Raji (cell line): ENCODE results near the gene TTC27.

Experiments used
- POLR2A ChIP-seq: IDR thresholded peaks from 2 replicates; pipeline ENCODE4 v1.6.1; 2011; ENCODE audit warnings: low read depth, low read length, control low read depth; ENCODE audit not compliant: insufficient read depth

Gene TTC27

DNA sequence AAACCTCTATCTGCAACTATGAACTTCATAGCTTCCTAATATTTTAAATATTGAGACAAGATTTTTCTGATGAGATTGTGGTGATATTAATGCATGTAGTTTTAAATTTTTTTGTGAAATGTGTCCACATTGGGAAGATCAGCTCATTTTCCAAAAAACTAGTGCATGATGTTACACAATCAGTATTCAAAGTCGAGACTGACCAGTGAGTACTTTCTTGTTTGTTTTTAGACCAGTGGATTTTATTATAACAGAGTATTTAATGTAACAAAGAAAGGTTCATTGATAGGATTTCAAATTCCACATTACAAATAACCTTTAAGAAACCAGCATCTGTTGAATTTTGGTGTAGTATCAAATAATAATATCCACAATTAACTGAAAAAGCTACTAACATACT is 99.3 kb downstream of the TTC27 start:
- TF ChIP-seq POLR2A, result no peak

DNA sequence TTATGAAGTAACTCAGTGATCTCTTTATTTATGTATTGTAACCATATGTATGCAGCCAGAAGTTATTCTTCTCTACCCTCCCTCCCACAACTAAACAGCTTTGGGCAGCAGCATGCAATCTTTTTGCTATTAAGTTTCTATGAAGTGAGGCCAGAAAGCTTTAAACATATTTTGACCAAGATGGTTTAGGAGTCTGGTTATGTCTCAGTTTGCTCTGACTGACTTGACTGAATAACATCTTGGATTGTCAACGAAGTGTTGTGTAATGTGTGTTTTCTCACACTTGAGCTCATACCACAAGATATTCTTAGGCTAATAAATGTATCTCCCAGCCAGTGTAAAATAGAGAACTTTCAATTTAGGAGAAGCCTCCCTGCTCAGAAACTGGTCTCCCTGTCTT is 104.3 kb downstream of the TTC27 start:
- TF ChIP-seq POLR2A, result no peak

DNA sequence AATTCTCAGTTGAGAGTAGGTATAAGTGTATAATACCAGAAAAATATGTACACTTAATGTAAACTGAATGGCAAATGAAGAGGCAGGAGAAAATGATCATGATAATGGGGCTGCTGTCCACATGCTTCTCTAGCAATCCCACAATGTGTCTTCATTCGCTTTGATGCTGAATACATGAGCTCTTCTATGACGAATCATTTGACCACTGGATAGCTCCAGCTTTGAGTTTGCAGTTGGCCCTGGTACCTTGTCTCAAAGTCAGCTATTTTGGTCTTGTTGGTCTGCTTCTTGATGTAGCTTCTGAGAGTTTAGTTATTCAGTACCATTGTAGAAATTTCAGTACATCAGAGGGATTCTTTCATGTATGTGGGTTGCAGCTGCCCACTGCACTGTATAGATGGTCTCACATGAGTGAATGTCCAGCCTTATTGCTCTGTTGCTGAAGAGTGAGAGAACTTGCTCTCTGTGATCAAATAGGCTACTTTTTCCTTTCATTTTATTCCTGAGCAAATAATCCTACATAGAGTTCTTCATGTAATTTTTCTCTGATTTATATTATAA is 105.1 kb downstream of the TTC27 start:
- no peak for TF ChIP-seq POLR2A

DNA sequence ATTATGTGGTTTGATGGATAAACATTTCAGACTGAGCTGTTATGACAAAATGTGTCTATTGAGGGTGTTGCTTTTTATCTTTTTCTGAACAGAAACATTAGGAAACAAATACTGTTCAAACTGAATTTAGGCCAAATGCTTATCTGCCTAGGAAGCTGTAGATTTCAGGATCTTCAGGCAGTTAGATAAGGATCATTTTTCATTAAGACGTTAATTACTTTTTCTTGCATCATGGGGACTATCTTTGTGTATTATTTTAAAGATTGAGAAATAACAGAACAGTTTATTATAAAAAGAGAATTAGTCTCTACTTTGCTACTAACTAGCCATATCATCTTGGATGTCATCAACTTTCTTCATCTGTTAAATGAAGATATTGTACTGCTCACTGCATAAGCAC is 107.5 kb downstream of the TTC27 start:
- no peak for TF ChIP-seq POLR2A

DNA sequence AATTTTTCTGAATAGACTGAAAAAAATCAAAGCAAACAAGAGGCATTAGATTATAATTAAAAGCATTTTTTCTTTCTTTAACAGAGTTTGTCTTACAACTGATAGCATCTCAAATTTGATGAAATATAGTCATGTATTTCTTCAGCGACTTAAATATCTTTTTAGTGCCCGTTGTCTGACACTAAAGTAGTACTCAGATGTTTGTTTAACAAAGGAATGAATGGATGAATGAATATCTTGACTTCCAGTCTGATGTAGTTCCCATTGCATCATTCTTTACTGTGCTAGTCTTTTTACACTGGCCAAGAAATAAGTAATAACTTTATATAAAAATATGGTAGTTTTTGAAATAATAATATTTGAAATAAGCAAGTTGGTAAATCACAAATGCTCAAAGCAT is 111.1 kb downstream of the TTC27 start:
- TF ChIP-seq POLR2A, result no peak

DNA sequence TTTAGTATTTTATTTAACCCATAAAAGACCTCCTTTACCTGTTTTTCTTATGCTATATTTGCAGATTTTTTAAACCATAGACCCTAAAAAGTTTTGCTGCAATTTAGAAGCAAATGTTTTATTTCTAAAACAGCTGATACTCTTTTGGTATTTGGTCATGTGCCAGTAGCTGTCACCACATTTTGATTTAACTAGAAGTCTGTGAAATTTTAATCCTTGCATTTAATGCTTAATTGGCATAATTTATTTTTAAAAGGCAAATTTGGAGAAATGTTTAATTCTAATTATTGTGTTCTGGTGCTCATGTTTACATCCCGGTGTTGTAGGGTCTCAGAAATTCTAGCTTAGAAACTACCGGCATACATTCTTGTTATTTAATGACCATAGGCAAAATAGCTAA is 111.8 kb downstream of the TTC27 start:
- TF ChIP-seq POLR2A, result no peak

DNA sequence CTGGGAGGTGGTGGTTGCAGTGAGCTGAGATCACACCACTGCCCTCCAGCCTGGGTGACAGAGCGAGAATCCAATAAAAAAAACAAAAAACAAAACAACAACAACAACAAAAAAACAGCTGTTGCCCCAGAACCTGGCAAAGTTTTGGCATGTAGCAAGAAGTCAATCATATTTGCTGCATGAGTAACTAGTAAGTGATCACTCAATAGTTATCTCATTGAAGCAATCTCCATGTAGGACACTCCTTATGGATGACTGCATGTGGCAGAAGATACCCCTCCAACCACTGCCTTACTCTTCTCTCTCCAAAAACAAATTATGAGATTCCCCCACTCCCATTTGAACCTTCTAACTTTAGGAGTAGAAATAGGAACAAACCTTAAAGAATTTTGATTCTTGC is 113.7 kb downstream of the TTC27 start:
- no peak for TF ChIP-seq POLR2A

DNA sequence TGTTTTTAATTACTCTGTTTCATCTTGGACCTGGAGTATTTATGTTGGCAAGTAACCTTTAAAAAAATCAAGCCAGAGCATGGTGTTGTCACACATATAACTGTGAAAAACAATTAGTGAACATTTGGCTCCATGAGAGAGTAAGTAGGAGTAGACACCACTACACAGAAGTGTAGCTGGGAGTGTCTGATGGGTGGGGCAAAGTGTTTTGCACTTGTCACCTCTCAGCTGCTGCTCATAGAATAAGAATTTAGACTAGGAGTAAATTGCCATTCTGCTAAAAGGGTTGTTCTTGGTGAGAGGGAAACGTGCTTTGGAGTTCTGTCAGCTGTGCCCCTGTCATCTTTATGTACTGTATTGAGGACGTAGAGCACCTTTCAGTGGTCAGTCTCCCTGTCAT is 114.5 kb downstream of the TTC27 start:
- TF ChIP-seq POLR2A, result no peak

DNA sequence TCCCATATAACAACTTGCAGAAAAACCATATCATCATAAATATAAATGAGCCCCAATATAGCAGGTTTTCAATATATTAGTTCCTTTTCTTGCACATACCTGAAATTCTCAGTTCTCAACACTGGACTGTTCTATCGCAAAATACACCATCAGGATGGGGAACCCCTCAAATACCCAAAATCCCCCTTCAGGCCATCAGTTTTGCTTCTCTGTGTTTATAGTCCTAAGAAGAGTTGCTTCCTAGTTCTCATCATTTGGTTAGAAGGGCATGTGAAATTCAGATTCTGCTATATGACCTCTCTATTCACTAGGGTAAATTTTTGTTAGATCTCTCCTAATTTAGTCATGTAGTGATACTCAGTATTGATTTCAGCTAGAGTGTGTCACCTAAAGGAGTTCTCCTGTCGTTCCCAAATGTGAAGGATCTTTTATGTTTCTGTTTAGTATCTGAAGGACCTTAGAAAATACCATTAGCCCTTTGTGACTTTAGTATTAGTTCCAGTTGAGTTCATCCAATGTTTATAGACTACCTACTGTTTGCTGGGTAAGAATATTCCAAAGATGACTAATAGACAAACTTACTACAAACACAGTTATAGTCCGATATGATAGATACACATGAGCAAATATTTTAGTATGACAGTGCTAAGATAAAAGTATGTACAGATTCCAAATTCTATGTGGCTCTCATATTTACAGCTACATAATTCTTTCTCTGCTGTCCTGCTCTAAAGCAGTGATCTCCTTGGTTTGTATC is 115.8 kb downstream of the TTC27 start:
- no peak for TF ChIP-seq POLR2A

DNA sequence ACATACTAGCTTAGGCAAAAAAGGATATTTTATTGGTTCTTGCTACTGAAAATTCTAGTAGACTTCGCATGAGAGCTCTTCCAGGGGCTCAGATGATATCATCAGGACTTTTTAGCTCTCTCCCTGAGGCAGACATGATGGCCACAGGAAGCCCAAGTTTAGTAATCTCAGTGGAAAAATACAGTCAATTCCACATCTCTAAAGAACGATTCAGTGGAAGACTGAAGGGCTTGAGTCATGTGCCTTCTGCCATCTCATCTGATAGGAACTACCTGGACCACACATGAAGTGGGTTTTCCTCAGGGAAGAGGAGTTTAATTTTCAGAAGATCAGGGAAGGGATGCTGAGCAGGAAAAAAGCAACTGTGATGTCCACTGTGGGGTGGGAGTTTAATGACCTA is 117.3 kb downstream of the TTC27 start:
- no peak for TF ChIP-seq POLR2A

DNA sequence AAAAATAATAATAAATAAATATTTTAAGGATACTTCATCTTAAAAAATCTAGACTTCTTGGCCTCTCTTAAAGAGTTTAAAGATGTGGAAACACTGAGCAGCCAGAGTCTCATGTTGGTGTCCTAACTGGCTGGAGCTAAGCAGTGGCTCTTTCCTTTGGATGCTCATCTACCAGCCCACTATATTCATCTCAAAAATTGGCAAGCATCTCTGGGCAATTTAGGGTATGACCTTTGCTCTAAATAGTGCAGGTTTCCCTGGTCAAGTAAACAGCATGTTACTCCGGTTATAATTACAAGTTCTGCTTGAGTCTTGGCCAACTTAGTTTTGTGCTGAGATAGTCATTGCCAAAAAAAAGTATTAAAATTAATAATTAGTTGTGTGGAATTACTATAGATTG is 117.8 kb downstream of the TTC27 start:
- TF ChIP-seq POLR2A, result no peak

DNA sequence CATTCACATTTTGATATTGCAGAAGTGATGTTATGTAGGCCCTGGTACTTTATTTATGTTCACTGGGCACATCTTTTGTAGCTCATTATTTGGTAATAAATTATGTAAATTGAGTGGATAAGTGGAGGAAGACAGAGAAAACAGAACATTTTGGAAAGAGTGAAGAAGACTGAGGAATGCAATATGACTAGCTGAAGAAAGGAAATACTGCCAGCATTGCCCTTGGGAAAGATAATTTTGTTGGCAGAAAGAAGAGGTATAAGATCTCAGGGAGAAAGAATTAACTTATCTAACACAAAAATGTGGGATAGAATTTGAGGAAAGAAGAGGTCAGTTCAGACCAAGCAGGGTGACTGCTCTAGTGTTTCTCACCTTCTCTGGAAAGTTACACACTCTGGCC is 118.8 kb downstream of the TTC27 start:
- TF ChIP-seq POLR2A, result no peak

DNA sequence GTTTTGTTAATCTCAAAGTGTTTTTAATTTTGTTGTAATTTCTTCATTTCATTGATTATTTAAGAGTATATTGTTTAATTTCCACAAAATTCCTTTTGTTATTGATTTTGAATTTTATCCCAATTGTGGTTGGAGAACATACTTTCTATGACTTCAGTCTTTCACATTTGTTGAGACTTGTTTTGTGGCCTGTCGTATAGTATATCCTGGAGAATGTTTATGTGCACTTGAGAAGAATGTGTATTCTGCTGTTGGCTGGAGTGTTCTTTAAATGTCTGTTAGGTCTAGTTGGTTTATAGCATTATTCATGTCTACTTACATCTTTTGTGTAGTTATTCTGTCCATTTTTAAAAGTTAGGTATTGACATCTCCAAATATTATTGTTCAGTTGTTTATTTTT is 120.3 kb downstream of the TTC27 start:
- no peak for TF ChIP-seq POLR2A

DNA sequence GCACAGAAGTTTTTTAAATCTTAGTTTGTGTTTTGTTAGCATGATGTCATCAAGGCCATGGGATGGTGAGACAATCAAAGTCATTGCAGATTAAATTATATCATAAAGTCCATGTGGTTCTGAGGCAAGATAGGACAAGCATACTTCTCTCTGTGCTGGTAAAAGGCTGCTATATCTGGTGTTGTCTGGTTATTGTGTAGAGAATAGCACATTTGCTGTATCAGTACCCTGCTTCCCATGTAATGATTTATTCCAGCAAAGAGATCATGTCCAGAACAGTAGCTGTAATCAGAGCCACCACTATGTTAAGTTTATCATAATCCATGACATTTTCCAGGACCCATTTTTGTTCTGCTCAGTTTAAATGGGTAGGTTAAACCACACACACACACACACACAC is 123.0 kb downstream of the TTC27 start:
- no peak for TF ChIP-seq POLR2A

DNA sequence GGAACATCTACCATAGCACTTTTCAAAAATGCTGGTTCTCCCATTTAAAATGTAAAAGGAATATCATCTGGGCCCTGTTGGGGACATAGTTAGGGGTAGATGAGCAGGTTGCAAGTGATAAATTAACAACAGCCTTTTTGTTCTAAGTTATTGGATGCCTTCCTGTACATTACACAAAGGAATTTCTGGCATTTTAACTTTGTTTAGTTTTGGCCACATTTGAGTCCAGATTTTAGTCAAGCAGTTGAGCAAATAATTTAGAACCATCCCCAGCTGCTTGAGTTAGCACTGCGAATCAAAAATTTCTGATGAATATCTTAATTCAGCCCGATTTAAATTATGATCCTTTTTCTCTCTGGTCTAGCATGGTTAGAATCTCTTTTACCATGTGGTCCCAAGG is 124.4 kb downstream of the TTC27 start:
- TF ChIP-seq POLR2A, result no peak

DNA sequence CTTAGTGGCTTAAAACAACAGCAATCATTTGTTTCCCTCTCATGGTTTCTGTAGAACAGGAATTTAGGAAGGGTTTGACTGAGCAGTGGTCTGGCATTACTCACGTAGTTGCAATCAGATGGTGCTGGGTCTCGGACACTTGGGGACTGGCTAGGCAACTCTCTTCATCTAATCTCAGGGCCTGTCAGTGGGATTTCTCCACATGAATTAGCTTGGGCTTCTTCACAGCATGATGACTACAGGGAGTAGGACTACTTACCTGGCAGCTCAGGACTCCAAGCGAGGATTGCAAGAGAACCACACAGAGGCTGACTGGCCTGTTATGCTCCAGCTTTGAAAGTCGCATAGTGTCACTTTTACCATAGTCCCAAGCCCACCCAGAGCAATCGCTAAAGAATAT is 125.1 kb downstream of the TTC27 start:
- TF ChIP-seq POLR2A, result no peak

DNA sequence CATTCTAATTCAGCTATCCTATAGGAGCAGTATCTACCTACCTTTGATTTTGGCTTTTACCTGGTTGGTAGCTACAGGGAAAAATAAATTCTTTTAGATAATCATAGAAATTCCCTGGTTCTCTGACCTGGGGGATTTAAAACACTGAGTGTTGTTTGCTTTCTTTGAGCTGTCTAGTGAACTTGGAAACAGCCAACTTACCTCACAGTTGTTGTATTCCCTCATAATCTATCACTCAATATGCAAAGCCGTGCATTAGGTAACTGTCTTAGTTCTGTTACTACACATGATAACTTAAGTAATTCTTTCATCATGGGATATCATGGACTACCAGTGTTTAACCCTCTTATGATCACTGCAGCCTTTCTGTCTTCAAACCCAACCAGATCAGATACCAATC is 127.8 kb downstream of the TTC27 start:
- TF ChIP-seq POLR2A, result no peak
